Measurements from ENCODE around the gene SLC2A11. TPM values are rescaled to one million over a fixed set of nuclear protein-coding genes. Genes with fewer than 3 reads are reported as not detected.
"Not testable (repeated sequence)": the region's sequence is repeated elsewhere in the genome, so short reads cannot be mapped to it uniquely, and the experiment has no call there.

SLC2A11 gene
- total and polyA plus RNA-seq, 5 experiments from 2014 or later, result 3.6 to 23.6 (median 8.5) TPM

- peaks cover 0 to 11% (median 10%) of the 10 kb centered on the region in 3 donors for H3K36me3 Mint-ChIP-seq
- H3K4me3 Mint-ChIP-seq, result peak overlapping the region in 9 of 10 donors; percentile 6 to 91 (median 49)
- POLR2A ChIA-PET, result interaction anchor here (1.6 kb wide), 1 partner anchor 17 kb away, joined by 11 read pairs; no protein-coding TSS in a partner anchor
Measured at GRCh38 chr22:23896523-23897186, 39.0 kb downstream of the SLC2A11 start.

GRCh38 chr22:23897320-23897719 lies 39.6 kb downstream of the SLC2A11 start:
- Mint-ChIP-seq H3K36me3 (peaks cover 0 to 11% (median 10%) of the 10 kb centered on the region in 3 donors), H3K9me3 (peaks cover 0 to 2% (median 0%) of the 10 kb centered on the region in 9 donors), H3K27me3 (no peaks in the 10 kb centered on the region), H3K27ac (peak overlapping the region in 2 of 10 donors; percentile 25 to 53), H3K4me1 (peaks cover 20 to 37% (median 28%) of the 10 kb centered on the region in 4 donors), H3K4me3 (peak overlapping the region in 8 of 10 donors; percentile 9 to 91 (median 50))
- DNase-seq, result no peak
- POLR2A ChIA-PET, result interaction anchor here (1.6 kb wide), 1 partner anchor 16 kb away, joined by 11 read pairs; no protein-coding TSS in a partner anchor
- ATAC-seq, result no peak

More at GRCh38 chr22:23896523-23897186, 39.0 kb downstream of the SLC2A11 start:
- DNase-seq (no peak), ATAC-seq (no peak)
- H3K9me3 Mint-ChIP-seq, result peaks cover 0 to 2% (median 0%) of the 10 kb centered on the region in 9 donors
- no peaks in the 10 kb centered on the region for H3K27me3 Mint-ChIP-seq
- H3K4me1 Mint-ChIP-seq, result peaks cover 20 to 37% (median 28%) of the 10 kb centered on the region in 4 donors
- peak overlapping the region in 5 of 10 donors; percentile 8 to 68 (median 44) for H3K27ac Mint-ChIP-seq

- H3K4me1 Mint-ChIP-seq, result peaks cover 16 to 29% (median 25%) of the 10 kb centered on the region in 4 donors
- peaks cover 0 to 2% (median 0%) of the 10 kb centered on the region in 9 donors for H3K9me3 Mint-ChIP-seq
- no peak for DNase-seq
- H3K27me3 Mint-ChIP-seq, result no peaks in the 10 kb centered on the region
- POLR2A ChIA-PET, result no interaction called here
- peaks cover 0 to 11% (median 10%) of the 10 kb centered on the region in 3 donors for H3K36me3 Mint-ChIP-seq
- ATAC-seq, result no peak
- peak overlapping the region in 3 of 10 donors; percentile 57 to 87 (median 85) for H3K27ac Mint-ChIP-seq
- peak overlapping the region in 1 of 10 donors; percentile 7 for H3K4me3 Mint-ChIP-seq
Measured at GRCh38 chr22:23898006-23898974, 40.6 kb downstream of the SLC2A11 start.

GRCh38 chr22:23899042-23899745 lies 41.5 kb downstream of the SLC2A11 start:
- no peaks in the 10 kb centered on the region for H3K27me3 Mint-ChIP-seq
- peaks cover 0 to 11% (median 10%) of the 10 kb centered on the region in 3 donors for H3K36me3 Mint-ChIP-seq
- H3K4me1 Mint-ChIP-seq, result peaks cover 16 to 21% (median 18%) of the 10 kb centered on the region in 4 donors
- POLR2A ChIA-PET, result no interaction called here
- no peak for DNase-seq
- H3K27ac Mint-ChIP-seq, result peak overlapping the region in 4 of 10 donors; percentile 3 to 87 (median 54)
- no peak for ATAC-seq
- H3K4me3 Mint-ChIP-seq, result peak overlapping the region in 1 of 10 donors; percentile 30
- H3K9me3 Mint-ChIP-seq, result peaks cover 0 to 2% (median 0%) of the 10 kb centered on the region in 9 donors

- Mint-ChIP-seq H3K36me3 (peaks cover 0 to 11% (median 10%) of the 10 kb centered on the region in 3 donors), H3K4me1 (peaks cover 13 to 21% (median 14%) of the 10 kb centered on the region in 4 donors)
- H3K4me3 Mint-ChIP-seq, H3K27me3 Mint-ChIP-seq, H3K27ac Mint-ChIP-seq, ATAC-seq, H3K9me3 Mint-ChIP-seq, DNase-seq, POLR2A ChIA-PET: not testable (repeated sequence)
Measured at GRCh38 chr22:23900227-23900626, 42.6 kb downstream of the SLC2A11 start.

GRCh38 chr22:23901600-23901999 lies 43.9 kb downstream of the SLC2A11 start:
- peaks cover 0 to 9% (median 8%) of the 10 kb centered on the region in 3 donors for H3K36me3 Mint-ChIP-seq
- POLR2A ChIA-PET, result no interaction called here
- H3K9me3 Mint-ChIP-seq, result peaks cover 0 to 2% (median 0%) of the 10 kb centered on the region in 9 donors
- DNase-seq, result no peak
- H3K4me3 Mint-ChIP-seq, result no peak overlapping the region
- no peak for ATAC-seq
- H3K27ac Mint-ChIP-seq, result no peak overlapping the region
- peaks cover 0 to 2% (median 0%) of the 10 kb centered on the region in 5 donors for H3K27me3 Mint-ChIP-seq
- peaks cover 5 to 10% (median 7%) of the 10 kb centered on the region in 4 donors for H3K4me1 Mint-ChIP-seq

- Mint-ChIP-seq H3K36me3 (peaks cover 0 to 8% (median 0%) of the 10 kb centered on the region in 3 donors), H3K27ac (peak overlapping the region in 2 of 10 donors; percentile 34 to 44), H3K27me3 (peaks cover 0 to 5% (median 0%) of the 10 kb centered on the region in 5 donors), H3K4me1 (peaks cover 0 to 5% (median 0%) of the 10 kb centered on the region in 4 donors), H3K4me3 (no peak overlapping the region), H3K9me3 (peaks cover 0 to 2% (median 0%) of the 10 kb centered on the region in 9 donors)
- no peak for DNase-seq
- POLR2A ChIA-PET, result interaction anchor here (1.9 kb wide), 1 partner anchor 9 kb away, joined by 10 read pairs; the partner anchor contains the start of gene MIF
- ATAC-seq, result no peak
Measured at GRCh38 chr22:23903328-23903971, 45.8 kb downstream of the SLC2A11 start.

GRCh38 chr22:23904573-23905254 lies 47.0 kb downstream of the SLC2A11 start:
- H3K36me3 Mint-ChIP-seq, result peaks cover 0 to 8% (median 0%) of the 10 kb centered on the region in 3 donors
- peak overlapping the region in 2 of 10 donors; percentile 15 to 55 for H3K27ac Mint-ChIP-seq
- H3K9me3 Mint-ChIP-seq, result peaks cover 0 to 1% (median 0%) of the 10 kb centered on the region in 9 donors
- no peak overlapping the region for H3K4me3 Mint-ChIP-seq
- POLR2A ChIA-PET, result no interaction called here
- peaks cover 0 to 5% (median 0%) of the 10 kb centered on the region in 5 donors for H3K27me3 Mint-ChIP-seq
- DNase-seq (no peak), ATAC-seq (no peak)
- H3K4me1 Mint-ChIP-seq, result peaks cover 0 to 5% (median 0%) of the 10 kb centered on the region in 4 donors

GRCh38 chr22:23906641-23907040 lies 49.0 kb downstream of the SLC2A11 start:
- DNase-seq, result no peak
- Mint-ChIP-seq H3K4me1 (peaks cover 0 to 4% (median 0%) of the 10 kb centered on the region in 4 donors), H3K27ac (peak overlapping the region in 1 of 10 donors; percentile 27), H3K27me3 (peaks cover 0 to 5% (median 0%) of the 10 kb centered on the region in 5 donors), H3K4me3 (no peak overlapping the region), H3K9me3 (no peaks in the 10 kb centered on the region), H3K36me3 (no peaks in the 10 kb centered on the region)
- POLR2A ChIA-PET, result no interaction called here
- no peak for ATAC-seq

- H3K27ac Mint-ChIP-seq, DNase-seq, H3K4me1 Mint-ChIP-seq, ATAC-seq, H3K27me3 Mint-ChIP-seq, H3K36me3 Mint-ChIP-seq, H3K4me3 Mint-ChIP-seq, H3K9me3 Mint-ChIP-seq: not testable (repeated sequence)
- POLR2A ChIA-PET, result interaction anchor here (4.5 kb wide), 1 partner anchor 13 kb away, joined by 26 read pairs; the partner anchor contains the start of gene MIF
Measured at GRCh38 chr22:23907423-23907822, 49.7 kb downstream of the SLC2A11 start.
